ENCODE data around the gene TBL2.
A peak's percentile ranks its signal among the peaks of the same experiment; 100 is the strongest.
"Not testable (repeated sequence)": the region's sequence is repeated elsewhere in the genome, so short reads cannot be mapped to it uniquely, and the experiment has no call there.

Gene TBL2

DNA sequence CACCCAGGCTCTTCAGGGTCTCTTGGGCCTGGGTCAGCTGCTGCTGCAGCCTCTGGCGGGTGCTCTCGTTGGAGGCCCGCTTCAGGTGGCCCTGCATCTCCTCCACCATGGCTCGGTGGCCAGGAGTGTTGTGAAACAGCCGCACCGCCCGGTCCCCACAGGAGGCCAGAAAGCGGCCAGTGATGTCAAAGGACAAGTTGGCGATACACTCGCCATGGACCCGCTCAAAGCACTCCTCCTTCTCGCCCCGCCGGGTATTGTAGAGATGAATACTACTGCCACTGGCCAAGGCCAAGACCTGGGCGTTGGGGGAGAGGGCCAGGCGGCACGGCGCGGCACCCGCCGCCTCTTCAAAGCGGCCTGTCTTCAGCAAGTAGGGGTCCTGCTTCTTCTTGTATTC, 7.9 kb downstream of the TBL2 start:
- no peak for DNase-seq (ENCODE audit: low spot score)

DNA sequence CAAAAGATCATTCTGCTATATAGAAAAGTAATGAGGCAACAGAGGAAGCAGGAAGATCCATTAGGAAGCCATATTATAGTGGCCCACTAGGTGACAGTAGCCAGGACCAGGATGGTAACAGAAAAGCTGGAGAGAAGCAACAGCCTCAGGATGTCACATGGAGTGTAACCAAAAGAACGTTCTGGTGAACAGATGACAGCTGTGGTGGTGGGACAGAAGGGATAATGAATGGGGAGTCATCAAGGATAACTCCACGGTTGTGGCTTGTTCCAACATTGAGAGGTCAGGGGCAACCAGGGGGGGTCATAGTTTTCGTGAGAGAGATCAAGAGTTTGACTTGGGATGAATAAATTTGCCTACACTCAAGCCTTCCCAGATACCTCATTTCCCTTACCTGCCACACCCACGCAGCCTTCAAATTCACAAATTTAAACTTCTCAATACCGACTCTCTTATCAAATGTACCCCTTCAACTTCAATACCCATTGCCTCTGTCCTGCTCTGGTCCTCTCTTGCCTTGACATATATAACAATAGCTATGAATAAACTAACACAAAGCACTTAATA, 9.3 kb downstream of the TBL2 start:
- no peak for DNase-seq (ENCODE audit: low spot score)

DNA sequence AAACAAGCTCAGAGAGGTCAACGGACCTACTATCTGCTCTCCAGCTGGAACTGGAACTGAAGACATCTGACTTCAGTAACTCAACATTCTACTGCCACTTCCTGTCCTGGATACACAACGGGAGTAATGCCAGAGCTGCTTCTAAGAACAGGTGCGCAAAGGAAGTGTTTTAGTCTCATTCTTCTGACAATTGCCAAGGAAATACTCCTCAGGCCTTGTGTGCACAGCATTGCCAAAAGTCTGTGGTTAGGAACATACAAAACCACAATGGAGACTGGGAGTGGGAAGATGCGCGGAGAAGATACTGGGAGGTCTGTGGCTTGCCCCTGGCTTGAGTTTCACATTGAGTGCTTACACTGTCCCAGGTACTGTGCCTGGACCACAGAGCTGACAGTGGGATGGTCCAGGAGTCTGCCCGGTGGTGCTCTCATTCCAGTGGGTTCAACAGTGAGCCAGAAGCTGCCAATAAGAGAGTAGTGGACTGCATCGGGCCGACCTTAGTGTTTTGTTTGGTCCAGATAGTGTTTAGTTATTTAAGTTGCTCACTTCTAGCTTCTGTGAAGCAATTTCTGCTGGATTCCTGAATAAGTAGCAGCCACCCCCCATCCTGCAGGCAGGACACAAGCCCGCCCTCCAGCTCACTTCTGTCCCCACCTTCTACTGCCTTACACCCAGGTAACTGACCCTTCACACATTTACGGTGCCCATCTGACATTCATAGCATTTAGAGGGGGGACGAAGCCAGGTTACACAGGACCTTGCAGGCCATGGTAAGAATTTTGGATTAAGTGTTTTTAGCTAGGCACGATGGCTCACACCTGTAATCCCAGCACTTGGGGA, 10.3 kb downstream of the TBL2 start:
- DNase-seq (ENCODE audit: low spot score): no peak

DNA sequence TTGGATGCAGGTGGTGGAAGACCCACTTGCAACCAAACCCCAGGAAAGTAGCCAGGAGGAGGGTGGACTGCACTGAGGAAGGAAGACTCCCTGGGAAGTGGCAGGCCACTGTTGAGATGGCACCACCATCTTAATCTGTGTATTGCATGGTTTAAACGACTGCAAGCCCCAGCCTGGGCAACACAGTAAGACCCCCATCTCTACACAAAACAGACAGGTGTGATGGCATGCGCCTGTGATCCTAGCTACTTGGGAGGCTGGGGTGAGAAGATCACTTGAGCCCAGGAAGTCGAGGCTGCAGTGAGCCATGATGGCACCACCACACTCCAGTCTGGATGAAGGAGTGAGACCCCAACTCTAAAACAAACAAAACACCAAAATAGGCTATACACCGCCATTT, 11.2 kb downstream of the TBL2 start:
- DNase-seq (ENCODE audit: low spot score): no peak

DNA sequence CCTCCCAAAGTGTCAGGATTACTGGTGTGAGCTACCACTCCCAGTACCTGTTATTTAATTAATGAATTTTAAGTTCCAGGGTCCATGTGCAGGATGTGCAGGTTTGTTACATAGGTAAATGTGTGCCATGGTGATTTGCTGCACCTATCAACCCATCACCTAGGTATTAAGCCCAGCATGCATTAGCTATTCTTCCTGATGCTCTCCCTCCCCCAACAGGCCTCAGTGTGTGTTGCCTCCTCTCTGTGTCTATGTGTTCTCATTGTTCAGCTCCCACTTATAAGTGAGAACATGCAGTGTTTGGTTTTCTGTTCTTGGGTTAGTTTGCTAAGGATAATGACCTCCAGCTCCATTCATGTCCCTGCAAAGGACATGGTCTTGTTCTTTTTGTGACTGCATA, 11.9 kb downstream of the TBL2 start:
- DNase-seq (ENCODE audit: low spot score): not testable (repeated sequence)

GRCh38 chr7:73565675-73566340, 12.6 kb downstream of the TBL2 start:
- no peak for DNase-seq (ENCODE audit: low spot score)

DNA sequence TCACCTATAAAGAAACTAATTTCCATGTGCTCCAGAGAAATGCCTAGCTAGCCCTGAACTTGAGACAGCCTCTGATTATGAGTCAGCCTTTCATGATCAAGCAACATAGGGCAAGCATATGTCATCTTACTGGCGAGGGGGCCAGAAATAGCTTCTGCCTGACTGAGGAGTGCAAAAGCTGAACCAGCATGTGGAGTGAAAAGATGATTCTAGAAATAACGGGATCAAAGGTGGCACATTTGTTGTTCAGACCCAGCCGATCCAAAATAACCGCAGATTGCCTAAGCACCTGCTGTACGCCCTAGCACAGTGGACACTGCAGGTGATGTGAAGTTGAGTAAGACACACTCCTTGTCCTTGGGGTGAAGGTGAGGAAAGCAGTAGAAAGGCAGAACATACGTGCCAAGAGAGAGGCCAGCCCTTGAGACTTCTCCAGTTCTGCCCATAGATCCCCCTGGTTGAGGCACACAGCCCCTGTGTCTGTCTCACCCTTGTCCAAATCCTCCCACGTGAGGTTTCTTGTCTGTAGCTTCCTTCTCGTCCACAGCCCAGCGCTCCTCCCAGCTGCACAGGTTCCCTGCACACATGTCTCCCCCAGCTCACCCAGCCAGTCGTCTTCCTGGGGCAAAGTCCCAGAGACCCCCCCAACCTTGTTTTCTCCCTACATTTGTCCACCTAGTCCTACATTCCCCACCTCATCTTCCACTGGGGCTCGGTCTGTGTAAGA, 18.1 kb downstream of the TBL2 start:
- DNase-seq (ENCODE audit: low spot score): peak; percentile 89

- peak; percentile 97 for DNase-seq (ENCODE audit: low spot score)
Observed at GRCh38 chr7:73557397-73558257, 20.8 kb downstream of the TBL2 start, which contains the start of gene BCL7B. BCL7B (minus strand) TSS chr7:73557690; CDS start chr7:73557578, 112 bp downstream.

- peak; percentile 97 for DNase-seq (ENCODE audit: low spot score)
Observed at GRCh38 chr7:73557108-73557396, 21.3 kb downstream of the TBL2 start.

GRCh38 chr7:73556208-73557107, 21.9 kb downstream of the TBL2 start:
- no peak for DNase-seq (ENCODE audit: low spot score)

- no peak for DNase-seq (ENCODE audit: low spot score)
Observed at GRCh38 chr7:73555411-73555982, 22.9 kb downstream of the TBL2 start.

- not testable (repeated sequence) for DNase-seq (ENCODE audit: low spot score)
Observed at GRCh38 chr7:73550093-73550492, 28.3 kb downstream of the TBL2 start.

GRCh38 chr7:73549176-73549575, 29.2 kb downstream of the TBL2 start:
- DNase-seq (ENCODE audit: low spot score): no peak

DNA sequence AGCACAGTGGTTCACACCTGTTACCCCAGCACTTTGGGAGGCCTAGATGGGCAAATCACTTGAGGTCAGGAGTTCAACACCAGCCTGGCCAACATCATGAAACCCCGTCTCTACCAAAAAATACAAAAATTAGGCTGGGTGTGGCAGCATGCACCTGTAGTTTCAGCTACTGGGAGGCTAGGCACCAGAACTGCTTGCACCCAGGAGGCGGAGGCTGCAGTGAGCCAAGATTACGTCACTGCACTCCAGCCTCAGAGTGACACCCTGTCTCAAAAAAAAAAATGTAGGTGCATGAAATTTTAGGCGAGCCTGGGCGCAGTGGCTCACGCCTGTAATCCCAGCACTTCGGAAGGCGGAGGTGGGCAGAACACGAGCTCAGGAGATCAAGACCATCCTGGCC, 30.5 kb downstream of the TBL2 start:
- DNase-seq (ENCODE audit: low spot score): no peak

- DNase-seq (ENCODE audit: low spot score): no peak
Observed at GRCh38 chr7:73544678-73545077, 33.7 kb downstream of the TBL2 start.

- DNase-seq (ENCODE audit: low spot score): no peak
Observed at GRCh38 chr7:73541722-73542121, 36.7 kb downstream of the TBL2 start.

DNA sequence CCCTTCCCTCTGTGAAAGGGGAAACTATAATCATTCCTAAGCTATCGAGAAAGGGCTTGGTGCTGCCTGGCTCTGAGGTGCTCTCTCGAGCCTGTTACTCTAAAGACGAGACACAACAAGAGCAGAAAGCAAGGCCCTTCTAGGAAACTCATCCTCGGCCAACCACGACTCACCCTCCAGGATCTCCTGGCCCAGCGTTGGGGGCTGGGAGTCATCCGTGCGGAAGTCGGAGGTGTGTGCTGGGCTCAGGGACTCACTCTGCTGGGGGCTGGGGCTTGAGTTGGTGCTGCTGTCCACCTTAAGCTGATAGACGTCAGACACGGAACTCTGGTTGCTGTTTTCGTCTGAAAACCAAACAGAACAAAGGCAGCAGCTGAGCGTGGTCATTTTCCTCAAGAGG, 38.7 kb downstream of the TBL2 start:
- DNase-seq (ENCODE audit: low spot score): no peak

- DNase-seq (ENCODE audit: low spot score): not testable (repeated sequence)
Observed at GRCh38 chr7:73538510-73538909, 39.9 kb downstream of the TBL2 start.

DNA sequence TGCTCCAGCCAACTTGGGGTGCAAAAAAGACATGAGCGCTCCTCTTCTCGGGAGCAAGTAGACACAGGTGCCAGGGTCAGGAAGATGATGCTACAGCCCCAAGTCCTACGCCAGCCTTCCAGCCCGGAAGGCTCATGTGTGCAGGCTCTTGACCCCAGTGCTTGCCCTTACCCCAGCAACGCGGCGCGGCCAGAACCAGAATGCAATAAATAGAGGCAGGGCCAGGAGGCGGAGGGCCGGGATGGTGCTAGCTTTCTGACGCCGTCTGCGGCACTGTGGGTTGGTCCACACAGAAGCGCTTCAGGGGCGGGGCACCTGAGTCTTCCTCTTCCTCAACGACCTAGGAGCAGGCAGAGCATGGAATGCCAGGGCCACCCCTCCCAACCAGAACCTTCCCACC, 41.3 kb downstream of the TBL2 start:
- DNase-seq (ENCODE audit: low spot score): no peak

- no peak for DNase-seq (ENCODE audit: low spot score)
Observed at GRCh38 chr7:73536479-73536878, 41.9 kb downstream of the TBL2 start.
